Memory B cell (primary cell): ENCODE results near the gene SLC36A2.
"Not testable (repeated sequence)": the region's sequence is repeated elsewhere in the genome, so short reads cannot be mapped to it uniquely, and the experiment has no call there.

Experiments used
- ATAC-seq: fragments of 150-1000 bp; cut with Tn5 transposase; 2 replicates; pipeline ENCODE4 v1.10.0; 2021; ENCODE audit warnings: low read depth, mild to moderate bottlenecking, moderate library complexity
- DNase-seq, 2 donors: peaks; one replicate each; pipeline ENCODE4 v3.0.0; 2022; ENCODE audit warnings: low spot score in 2 of 2
- H3K27ac Mint-ChIP-seq: one replicate; pipeline ENCODE4 v1.8.0; 2022; ENCODE audit warnings: mild to moderate bottlenecking, moderate library complexity, mixed read lengths
- H3K27me3 Mint-ChIP-seq: one replicate; pipeline ENCODE4 v1.8.0; 2022; ENCODE audit warnings: mixed read lengths
- H3K36me3 Mint-ChIP-seq: one replicate; pipeline ENCODE4 v1.8.0; 2022; ENCODE audit warnings: mild to moderate bottlenecking, mixed read lengths
- H3K4me1 Mint-ChIP-seq: one replicate; pipeline ENCODE4 v1.8.0; 2022; ENCODE audit warnings: mixed read lengths
- H3K4me3 Mint-ChIP-seq: one replicate; pipeline ENCODE4 v1.8.0; 2022; ENCODE audit warnings: mild to moderate bottlenecking, moderate library complexity, mixed read lengths
- H3K9me3 Mint-ChIP-seq: one replicate; pipeline ENCODE4 v1.8.0; 2022; ENCODE audit warnings: mixed read lengths

SLC36A2 gene

GRCh38 chr5:151347369-151347768, at the start of gene SLC36A2:
SLC36A2 (minus strand) TSS chr5:151347559; CDS start chr5:151347460, 99 bp downstream.
- Mint-ChIP-seq H3K9me3 (no peaks in the 10 kb centered on the region), H3K4me1 (no peaks in the 10 kb centered on the region), H3K27ac (no peak within 1 kb of the TSS), H3K36me3 (peaks cover 3% of the 10 kb centered on the region), H3K27me3 (peaks cover 15% of the 10 kb centered on the region), H3K4me3 (no peak within 1 kb of the TSS)
- ATAC-seq: no peak
- DNase-seq: no peak

- Mint-ChIP-seq H3K36me3 (peaks cover under 1% of the 10 kb centered on the region), H3K4me1 (no peaks in the 10 kb centered on the region), H3K27me3 (peaks cover 17% of the 10 kb centered on the region), H3K9me3 (peaks cover 5% of the 10 kb centered on the region), H3K4me3 (no peak overlapping the region), H3K27ac (no peak overlapping the region)
- DNase-seq (no peak), ATAC-seq (no peak)
Observed at GRCh38 chr5:151388960-151389359, 41.6 kb upstream of the SLC36A2 start.

GRCh38 chr5:151384106-151384505, 36.7 kb upstream of the SLC36A2 start:
- Mint-ChIP-seq H3K36me3 (no peaks in the 10 kb centered on the region), H3K27ac (no peak overlapping the region), H3K4me3 (no peak overlapping the region), H3K9me3 (no peaks in the 10 kb centered on the region), H3K4me1 (no peaks in the 10 kb centered on the region), H3K27me3 (peaks cover 13% of the 10 kb centered on the region)
- DNase-seq: no peak
- no peak for ATAC-seq

- Mint-ChIP-seq H3K4me3 (no peak overlapping the region), H3K27ac (no peak overlapping the region), H3K4me1 (no peaks in the 10 kb centered on the region), H3K36me3 (no peaks in the 10 kb centered on the region), H3K27me3 (peaks cover 8% of the 10 kb centered on the region), H3K9me3 (no peaks in the 10 kb centered on the region)
- DNase-seq (no peak), ATAC-seq (no peak)
Observed at GRCh38 chr5:151383011-151383410, 35.7 kb upstream of the SLC36A2 start.

- no peak overlapping the region for H3K4me3 Mint-ChIP-seq
- H3K9me3 Mint-ChIP-seq: no peaks in the 10 kb centered on the region
- H3K27me3 Mint-ChIP-seq: peaks cover 8% of the 10 kb centered on the region
- no peak overlapping the region for H3K27ac Mint-ChIP-seq
- ATAC-seq (no peak), DNase-seq (no peak)
- no peaks in the 10 kb centered on the region for H3K36me3 Mint-ChIP-seq
- no peaks in the 10 kb centered on the region for H3K4me1 Mint-ChIP-seq
Observed at GRCh38 chr5:151382576-151382975, 35.2 kb upstream of the SLC36A2 start.

GRCh38 chr5:151381899-151382298, 34.5 kb upstream of the SLC36A2 start:
- H3K27me3 Mint-ChIP-seq: peaks cover 8% of the 10 kb centered on the region
- H3K9me3 Mint-ChIP-seq: no peaks in the 10 kb centered on the region
- H3K27ac Mint-ChIP-seq: no peak overlapping the region
- no peak overlapping the region for H3K4me3 Mint-ChIP-seq
- H3K36me3 Mint-ChIP-seq: no peaks in the 10 kb centered on the region
- H3K4me1 Mint-ChIP-seq: no peaks in the 10 kb centered on the region
- no peak for ATAC-seq
- no peak for DNase-seq

- peaks cover 2% of the 10 kb centered on the region for H3K36me3 Mint-ChIP-seq
- H3K27ac Mint-ChIP-seq: no peak overlapping the region
- no peak overlapping the region for H3K4me3 Mint-ChIP-seq
- H3K27me3 Mint-ChIP-seq: peaks cover 5% of the 10 kb centered on the region
- H3K9me3 Mint-ChIP-seq: peaks cover 2% of the 10 kb centered on the region
- no peak for DNase-seq
- no peak for ATAC-seq
- peaks cover 2% of the 10 kb centered on the region for H3K4me1 Mint-ChIP-seq
Observed at GRCh38 chr5:151378616-151379015, 31.3 kb upstream of the SLC36A2 start.

- H3K36me3 Mint-ChIP-seq: peaks cover 2% of the 10 kb centered on the region
- peaks cover 2% of the 10 kb centered on the region for H3K4me1 Mint-ChIP-seq
- ATAC-seq (no peak), DNase-seq (no peak)
- H3K9me3 Mint-ChIP-seq: peaks cover 2% of the 10 kb centered on the region
- H3K27ac Mint-ChIP-seq: no peak overlapping the region
- H3K4me3 Mint-ChIP-seq: no peak overlapping the region
- no peaks in the 10 kb centered on the region for H3K27me3 Mint-ChIP-seq
Observed at GRCh38 chr5:151374539-151374938, 27.2 kb upstream of the SLC36A2 start.

GRCh38 chr5:151367038-151367437, 19.7 kb upstream of the SLC36A2 start:
- ATAC-seq, H3K4me1 Mint-ChIP-seq, H3K27me3 Mint-ChIP-seq, H3K27ac Mint-ChIP-seq, H3K4me3 Mint-ChIP-seq, H3K36me3 Mint-ChIP-seq, DNase-seq: not testable (repeated sequence)
- peaks cover 30% of the 10 kb centered on the region for H3K9me3 Mint-ChIP-seq

GRCh38 chr5:151363673-151364072, 16.3 kb upstream of the SLC36A2 start:
- H3K36me3 Mint-ChIP-seq: peaks cover 7% of the 10 kb centered on the region
- H3K9me3 Mint-ChIP-seq: peaks cover 33% of the 10 kb centered on the region
- ATAC-seq (no peak), DNase-seq (no peak)
- H3K27ac Mint-ChIP-seq: no peak overlapping the region
- peaks cover 12% of the 10 kb centered on the region for H3K27me3 Mint-ChIP-seq
- H3K4me3 Mint-ChIP-seq: no peak overlapping the region
- H3K4me1 Mint-ChIP-seq: no peaks in the 10 kb centered on the region

- H3K36me3 Mint-ChIP-seq: peaks cover 7% of the 10 kb centered on the region
- H3K9me3 Mint-ChIP-seq: peaks cover 27% of the 10 kb centered on the region
- ATAC-seq: no peak
Observed at GRCh38 chr5:151362970-151363369, 15.6 kb upstream of the SLC36A2 start.

GRCh38 chr5:151359391-151359790, 12.0 kb upstream of the SLC36A2 start:
- DNase-seq (no peak), ATAC-seq (no peak)
- Mint-ChIP-seq H3K27ac (no peak overlapping the region), H3K9me3 (peaks cover 18% of the 10 kb centered on the region), H3K36me3 (peaks cover 2% of the 10 kb centered on the region), H3K4me3 (no peak overlapping the region), H3K4me1 (no peaks in the 10 kb centered on the region), H3K27me3 (peaks cover 14% of the 10 kb centered on the region)

More at GRCh38 chr5:151362970-151363369, 15.6 kb upstream of the SLC36A2 start:
- DNase-seq: no peak
- Mint-ChIP-seq H3K4me1 (no peaks in the 10 kb centered on the region), H3K27ac (no peak overlapping the region), H3K4me3 (no peak overlapping the region), H3K27me3 (peaks cover 12% of the 10 kb centered on the region)

GRCh38 chr5:151357792-151358191, 10.4 kb upstream of the SLC36A2 start:
- Mint-ChIP-seq H3K27ac (no peak overlapping the region), H3K36me3 (no peaks in the 10 kb centered on the region), H3K27me3 (peaks cover 10% of the 10 kb centered on the region), H3K9me3 (peaks cover 10% of the 10 kb centered on the region), H3K4me3 (no peak overlapping the region), H3K4me1 (no peaks in the 10 kb centered on the region)
- no peak for DNase-seq
- ATAC-seq: no peak

- DNase-seq: no peak
- ATAC-seq: no peak
- Mint-ChIP-seq H3K27me3 (peaks cover 13% of the 10 kb centered on the region), H3K9me3 (peaks cover 7% of the 10 kb centered on the region), H3K4me1 (no peaks in the 10 kb centered on the region), H3K36me3 (peaks cover 2% of the 10 kb centered on the region), H3K4me3 (no peak overlapping the region), H3K27ac (no peak overlapping the region)
Observed at GRCh38 chr5:151357097-151357496, 9.7 kb upstream of the SLC36A2 start.

- ATAC-seq: no peak
- Mint-ChIP-seq H3K4me1 (no peaks in the 10 kb centered on the region), H3K27ac (no peak overlapping the region), H3K4me3 (no peak overlapping the region), H3K27me3 (peaks cover 23% of the 10 kb centered on the region), H3K36me3 (peaks cover 5% of the 10 kb centered on the region), H3K9me3 (no peaks in the 10 kb centered on the region)
- no peak for DNase-seq
Observed at GRCh38 chr5:151351671-151352070, 4.3 kb upstream of the SLC36A2 start.
